Measurements from ENCODE around the gene ERC1. TPM values are rescaled to one million over a fixed set of nuclear protein-coding genes. Genes with fewer than 3 reads are reported as not detected.
A peak's percentile ranks its signal among the peaks of the same experiment; 100 is the strongest.

The ERC1 gene
- total RNA-seq, 2 donors from 2014 or later = 18.9 to 72.9 TPM

DNA sequence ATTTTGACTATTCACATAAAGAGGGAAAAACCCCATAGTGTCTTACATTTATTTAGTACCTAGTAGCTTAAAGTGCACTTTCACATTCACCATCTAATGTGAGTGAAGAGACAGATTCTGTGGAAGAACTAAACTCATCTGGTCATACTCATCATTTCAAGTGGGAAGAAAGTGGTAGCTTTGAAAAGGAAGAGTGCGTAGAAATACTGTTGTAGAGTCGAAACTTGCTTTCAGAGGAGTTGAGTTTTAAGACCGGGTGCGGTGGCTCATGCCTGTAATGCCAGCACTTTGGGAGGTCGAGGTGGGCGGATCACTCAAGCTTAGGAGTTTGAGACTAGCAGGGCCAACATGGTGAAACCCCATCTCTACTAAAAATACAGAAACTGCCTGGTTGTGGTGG lies 222.2 kb downstream of the ERC1 start:
- Histone ChIP-seq H3K4me3 (no peak overlapping the region), H3K36me3 (no peaks in the 10 kb centered on the region), H3K27me3 (replicated peaks; ENCODE audit: insufficient read depth) (no peaks in the 10 kb centered on the region), H3K27ac (no peak overlapping the region), H3K9me3 (no peaks in the 10 kb centered on the region), H3K4me1 (replicated peaks) (peaks cover 8% of the 10 kb centered on the region)
- no peak for DNase-seq (ENCODE audit: low spot score)
- TF ChIP-seq POLR2AphosphoS5 (IDR thresholded peaks at IDR 0.05) = no peak
- no peak for TF ChIP-seq CTCF (IDR thresholded peaks at IDR 0.05)
- no peak for TF ChIP-seq POLR2A (IDR thresholded peaks at IDR 0.05)
- WGBS = 94% methylated on average over 6 of the region's 6 CpGs
- intact Hi-C loops (cut with DNase I) = no loop called here

GRCh38 chr12:1213618-1214205 lies 222.7 kb downstream of the ERC1 start:
- 98% methylated on average over 7 of the region's 7 CpGs for WGBS
- Histone ChIP-seq H3K36me3 (no peaks in the 10 kb centered on the region), H3K9me3 (no peaks in the 10 kb centered on the region), H3K27me3 (replicated peaks; ENCODE audit: insufficient read depth) (no peaks in the 10 kb centered on the region), H3K4me1 (replicated peaks) (peaks cover 11% of the 10 kb centered on the region), H3K4me3 (no peak overlapping the region), H3K27ac (no peak overlapping the region)
- no peak for DNase-seq (ENCODE audit: low spot score)
- TF ChIP-seq POLR2A (IDR thresholded peaks at IDR 0.05) (no peak), POLR2AphosphoS5 (IDR thresholded peaks at IDR 0.05) (no peak), CTCF (IDR thresholded peaks at IDR 0.05) (no peak)
- intact Hi-C loops (cut with DNase I) = no loop called here

DNA sequence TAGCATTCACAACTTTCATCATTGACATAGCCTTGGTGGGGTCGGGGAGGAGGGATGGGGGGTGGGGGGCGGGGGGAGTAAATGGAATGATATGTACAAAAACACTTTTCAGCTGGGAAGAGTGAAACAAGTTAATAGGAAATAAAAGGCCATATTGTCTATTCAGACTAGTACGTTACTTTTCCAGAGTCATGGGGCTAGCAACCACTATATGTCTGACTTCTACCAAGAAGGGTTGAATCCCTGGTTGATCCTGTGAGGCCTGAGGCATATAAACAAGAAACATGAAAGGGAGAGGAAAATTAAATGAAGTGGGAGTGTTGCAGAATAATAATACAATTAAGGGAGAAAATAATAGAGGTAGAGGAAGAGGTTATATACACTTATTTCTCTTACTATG lies 225.5 kb downstream of the ERC1 start:
- 51% methylated on average over 3 of the region's 3 CpGs for WGBS
- Histone ChIP-seq H3K4me3 (no peak overlapping the region), H3K9me3 (no peaks in the 10 kb centered on the region), H3K27ac (peak overlapping the region; percentile 44 to 77), H3K4me1 (replicated peaks) (peaks cover 37% of the 10 kb centered on the region), H3K27me3 (replicated peaks; ENCODE audit: insufficient read depth) (no peaks in the 10 kb centered on the region), H3K36me3 (no peaks in the 10 kb centered on the region)
- TF ChIP-seq CTCF (IDR thresholded peaks at IDR 0.05) (no peak), POLR2AphosphoS5 (IDR thresholded peaks at IDR 0.05) (no peak), POLR2A (IDR thresholded peaks at IDR 0.05) (no peak)
- no peak for DNase-seq (ENCODE audit: low spot score)
- intact Hi-C loops (cut with DNase I) = loop anchor here (5.0 kb wide), 1 partner anchor 66 kb away; no protein-coding TSS in a partner anchor

DNA sequence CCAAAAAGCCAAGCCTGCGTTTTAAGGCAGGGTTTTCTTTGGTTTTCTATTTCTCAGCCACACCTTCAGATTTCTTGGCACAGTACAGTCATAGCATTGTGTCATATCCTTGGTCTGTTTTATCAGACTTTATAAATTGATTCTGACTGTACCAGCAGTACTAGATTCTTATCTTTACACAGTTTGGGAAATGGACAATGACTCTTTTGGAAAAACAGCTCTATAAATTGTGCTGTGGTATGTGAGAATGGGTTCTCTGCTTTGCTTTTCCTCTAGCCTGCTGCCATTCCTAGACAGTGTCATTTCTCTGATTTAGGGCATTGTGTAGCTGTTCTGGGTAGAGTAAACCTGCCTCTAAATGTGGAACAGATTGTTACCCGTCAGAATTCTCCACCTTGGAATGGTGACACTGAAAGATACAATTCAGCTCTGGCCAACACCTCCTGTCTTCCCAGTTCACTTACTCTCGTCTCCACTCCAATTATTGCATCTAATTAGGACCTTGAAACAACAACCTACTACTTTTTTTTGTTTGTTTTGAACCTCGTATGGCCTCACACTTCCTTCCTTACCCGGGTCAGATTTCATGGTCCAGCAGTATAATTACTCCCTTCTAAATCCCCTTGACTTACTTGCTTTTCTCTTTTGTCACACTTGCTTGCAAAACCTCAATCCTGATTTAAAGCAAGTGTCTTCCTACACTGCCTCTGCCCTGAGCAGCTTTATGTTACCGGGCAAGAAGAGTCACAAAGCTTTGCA lies 226.3 kb downstream of the ERC1 start:
- peak; percentile 66 for DNase-seq (ENCODE audit: low spot score)
- peak overlapping the region; percentile 44 to 77 for H3K27ac ChIP-seq
- peaks cover 39% of the 10 kb centered on the region for H3K4me1 ChIP-seq (replicated peaks)
- 5% methylated on average over 6 of the region's 6 CpGs for WGBS
- TF ChIP-seq POLR2AphosphoS5 (IDR thresholded peaks at IDR 0.05) (peak; percentile 90), POLR2A (IDR thresholded peaks at IDR 0.05) (no peak), CTCF (IDR thresholded peaks at IDR 0.05) (peak in 1 of 4 experiments; percentile 8)
- no peaks in the 10 kb centered on the region for H3K27me3 ChIP-seq (replicated peaks; ENCODE audit: insufficient read depth)
- intact Hi-C loops (cut with DNase I) = loop anchor here (5.0 kb wide), 1 partner anchor 65 kb away; no protein-coding TSS in a partner anchor
- H3K36me3 ChIP-seq = no peaks in the 10 kb centered on the region
- H3K4me3 ChIP-seq = no peak overlapping the region
- H3K9me3 ChIP-seq = no peaks in the 10 kb centered on the region
